HG03045 (cell line): Measurements from ENCODE around the gene HTR3D.
"Not testable (repeated sequence)": the region's sequence is repeated elsewhere in the genome, so short reads cannot be mapped to it uniquely, and the experiment has no call there.

Source experiments
- ATAC-seq: cut with Tn5 transposase; IDR thresholded peaks from one replicate; pipeline ENCODE4 v1.9.1; 2021; ENCODE audit warnings: mild to moderate bottlenecking, moderate library complexity; ENCODE audit not compliant: unreplicated experiment

HTR3D gene

GRCh38 chr3:184031187-184031792 lies at the start of gene HTR3D:
Gene HTR3D, plus strand, starts transcription at chr3:184031742. Its CDS starts 0 bp downstream, at chr3:184031742.
- ATAC-seq = no peak

GRCh38 chr3:183981990-183982644 lies 49.4 kb upstream of the HTR3D start:
- ATAC-seq = no peak

- no peak for ATAC-seq
Measured at GRCh38 chr3:183984127-183984740, 47.3 kb upstream of the HTR3D start.

GRCh38 chr3:183984749-183985729 lies 46.5 kb upstream of the HTR3D start:
- no peak for ATAC-seq

GRCh38 chr3:183987000-183987600 lies 44.4 kb upstream of the HTR3D start:
- no peak for ATAC-seq

GRCh38 chr3:183988216-183988790 lies 43.2 kb upstream of the HTR3D start:
- no peak for ATAC-seq

- no peak for ATAC-seq
Measured at GRCh38 chr3:183991403-183991802, 40.1 kb upstream of the HTR3D start.

GRCh38 chr3:184001761-184002160 lies 29.8 kb upstream of the HTR3D start:
- no peak for ATAC-seq

- ATAC-seq = no peak
Measured at GRCh38 chr3:184002469-184002868, 29.1 kb upstream of the HTR3D start.

GRCh38 chr3:184003187-184003967 lies 28.2 kb upstream of the HTR3D start:
- ATAC-seq = no peak

GRCh38 chr3:184004476-184004875 lies 27.1 kb upstream of the HTR3D start:
- no peak for ATAC-seq

- ATAC-seq = peak; percentile 78
Measured at GRCh38 chr3:184005941-184006507, 25.5 kb upstream of the HTR3D start.

- not testable (repeated sequence) for ATAC-seq
Measured at GRCh38 chr3:184007143-184007813, 24.3 kb upstream of the HTR3D start.

GRCh38 chr3:184008161-184008560 lies 23.4 kb upstream of the HTR3D start:
- no peak for ATAC-seq

GRCh38 chr3:184011230-184011876 lies 20.2 kb upstream of the HTR3D start:
- no peak for ATAC-seq

GRCh38 chr3:184011937-184012889 lies 19.3 kb upstream of the HTR3D start:
- no peak for ATAC-seq

- no peak for ATAC-seq
Measured at GRCh38 chr3:184015381-184016019, 16.0 kb upstream of the HTR3D start.
